Ishikawa (cell line): ENCODE results near the gene ARID5B.
A peak's percentile ranks its signal among the peaks of the same experiment; 100 is the strongest.

Experiments used
- CEBPB ChIP-seq: IDR thresholded peaks from 2 replicates; pipeline ENCODE4 v1.6.1; 2012
- CREB1 ChIP-seq: IDR thresholded peaks from 2 replicates; pipeline ENCODE4 v1.6.1; 2012; ENCODE audit warnings: low read depth
- EGR1 ChIP-seq: IDR thresholded peaks from 2 replicates; pipeline ENCODE4 v1.6.1; 2012
- EP300 ChIP-seq: IDR thresholded peaks from 2 replicates; pipeline ENCODE4 v1.6.1; 2012; ENCODE audit warnings: borderline replicate concordance
- FOXM1 ChIP-seq: IDR thresholded peaks from 2 replicates; pipeline ENCODE4 v1.6.1; 2012; ENCODE audit warnings: low read depth, borderline replicate concordance
- MAX ChIP-seq: IDR thresholded peaks from 2 replicates; pipeline ENCODE4 v1.6.1; 2012
- NFIC ChIP-seq: IDR thresholded peaks from 2 replicates; pipeline ENCODE4 v1.6.1; 2012
- RAD21 ChIP-seq: IDR thresholded peaks from 2 replicates; pipeline ENCODE4 v1.6.1; 2012; ENCODE audit warnings: low read depth
- TAF1 ChIP-seq: IDR thresholded peaks from 2 replicates; pipeline ENCODE4 v1.6.1; 2012; ENCODE audit warnings: low read depth, mild to moderate bottlenecking
- TCF12 ChIP-seq: IDR thresholded peaks from 2 replicates; pipeline ENCODE4 v1.6.1; 2012; ENCODE audit warnings: low read depth
- YY1 ChIP-seq: IDR thresholded peaks from 2 replicates; pipeline ENCODE4 v1.6.1; 2012; ENCODE audit warnings: low read depth
- TF ChIP-seq, protein P1 (sequence below): IDR thresholded peaks from 2 replicates; pipeline ENCODE4 v1.6.1; 2012

DNA sequence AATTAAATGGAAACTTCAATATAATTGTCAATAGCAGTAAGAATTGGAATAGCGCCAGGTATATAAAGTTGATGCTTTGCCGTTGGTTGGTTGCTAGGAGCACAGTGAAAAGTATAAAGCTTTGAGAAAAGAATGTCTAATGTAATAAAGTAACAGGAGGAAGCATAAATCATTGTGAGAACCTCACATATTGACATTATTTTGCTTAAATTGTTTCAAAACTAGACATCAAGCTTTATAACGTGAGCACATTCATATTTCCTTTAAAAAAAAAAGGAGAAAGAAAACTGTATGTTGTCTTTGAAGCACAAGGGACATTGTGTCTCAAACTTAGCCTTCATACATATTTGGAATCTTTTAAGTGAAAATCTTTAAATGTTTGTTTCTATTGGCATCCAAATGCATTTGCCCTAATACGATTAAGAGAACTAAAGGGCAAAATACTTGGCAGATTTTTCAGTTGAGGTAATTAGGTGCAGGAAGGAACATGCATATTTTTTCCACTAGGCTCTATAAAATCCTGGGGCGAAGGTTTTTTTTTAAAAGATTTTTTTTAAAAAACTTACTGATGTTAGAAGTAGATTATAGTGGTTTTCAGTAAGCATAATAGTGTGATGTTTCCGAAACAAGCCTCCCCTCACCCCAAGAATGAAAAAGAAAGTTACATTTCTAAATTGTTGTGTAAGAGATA lies 92.4 kb downstream of the ARID5B start:
- TF ChIP-seq RAD21, result no peak
- TF ChIP-seq EP300, result no peak
- TF ChIP-seq CREB1, result no peak
- no peak for TF ChIP-seq TAF1
- peak; percentile 13; the same call in 1 of the 2 replicates for TF ChIP-seq NFIC
- no peak for TF ChIP-seq MAX
- TF ChIP-seq YY1, result no peak
- no peak for TF ChIP-seq EGR1
- no peak for TF ChIP-seq CEBPB
- TF ChIP-seq TCF12, result no peak
- TF ChIP-seq, protein P1, sequence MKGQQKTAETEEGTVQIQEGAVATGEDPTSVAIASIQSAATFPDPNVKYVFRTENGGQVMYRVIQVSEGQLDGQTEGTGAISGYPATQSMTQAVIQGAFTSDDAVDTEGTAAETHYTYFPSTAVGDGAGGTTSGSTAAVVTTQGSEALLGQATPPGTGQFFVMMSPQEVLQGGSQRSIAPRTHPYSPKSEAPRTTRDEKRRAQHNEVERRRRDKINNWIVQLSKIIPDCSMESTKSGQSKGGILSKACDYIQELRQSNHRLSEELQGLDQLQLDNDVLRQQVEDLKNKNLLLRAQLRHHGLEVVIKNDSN, result no peak
- TF ChIP-seq FOXM1, result no peak
